NOMO-1 treated with DMSO at 0.1 percent for 48 hours (cell line): Measurements from ENCODE around the gene TMEM255A.

Source experiments
- DNase-seq: peaks from one replicate; lab custom pipeline; 2025; ENCODE audit not compliant: unreplicated experiment; lab: John Stamatoyannopoulos, UW

Gene TMEM255A

DNA sequence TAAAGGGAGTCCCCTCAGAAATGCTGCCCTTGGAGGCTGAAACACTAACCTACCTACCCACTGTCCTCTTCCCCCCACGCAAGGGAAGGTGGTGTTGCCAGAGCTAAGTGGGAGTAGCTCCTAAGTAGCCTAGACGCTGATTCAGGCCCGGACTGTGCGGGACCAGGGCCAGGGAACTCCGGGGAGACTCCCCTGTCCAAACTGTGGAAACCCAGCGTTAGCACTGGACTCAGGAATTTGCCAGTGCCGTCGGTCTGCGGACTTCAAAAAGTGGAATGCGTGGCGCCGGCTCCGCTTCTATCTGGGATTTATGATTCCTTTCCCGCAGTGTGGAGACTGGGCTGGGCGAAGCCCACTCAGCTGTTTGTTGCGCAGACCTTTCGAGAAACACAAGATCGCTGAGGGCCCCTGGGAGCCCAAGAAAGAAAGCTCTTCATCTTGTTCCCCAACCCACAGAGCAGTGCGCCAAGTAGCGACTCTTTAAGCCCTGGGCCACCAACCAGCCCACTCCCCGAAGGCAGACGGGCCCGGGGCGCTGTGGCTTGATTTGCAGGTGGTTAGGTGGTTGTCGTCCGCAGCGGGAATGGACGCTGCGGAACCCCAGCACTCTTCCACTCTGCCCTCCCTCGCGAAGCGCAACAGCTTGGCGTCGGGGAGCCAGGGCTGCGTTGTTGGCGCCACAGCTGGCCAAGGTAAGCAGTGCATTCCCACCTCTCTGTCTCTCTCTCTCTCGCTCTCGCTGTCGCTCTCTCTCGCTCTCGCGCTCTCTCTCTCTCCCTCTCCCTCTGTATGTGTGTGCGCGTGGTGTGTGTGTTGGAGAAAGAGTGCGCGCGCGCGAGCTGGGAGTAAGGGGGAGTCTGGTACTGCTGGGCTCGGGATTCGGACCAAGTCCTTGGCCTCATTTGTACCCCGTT, 2.0 kb downstream of the TMEM255A start:
- DNase-seq: no peak

DNA sequence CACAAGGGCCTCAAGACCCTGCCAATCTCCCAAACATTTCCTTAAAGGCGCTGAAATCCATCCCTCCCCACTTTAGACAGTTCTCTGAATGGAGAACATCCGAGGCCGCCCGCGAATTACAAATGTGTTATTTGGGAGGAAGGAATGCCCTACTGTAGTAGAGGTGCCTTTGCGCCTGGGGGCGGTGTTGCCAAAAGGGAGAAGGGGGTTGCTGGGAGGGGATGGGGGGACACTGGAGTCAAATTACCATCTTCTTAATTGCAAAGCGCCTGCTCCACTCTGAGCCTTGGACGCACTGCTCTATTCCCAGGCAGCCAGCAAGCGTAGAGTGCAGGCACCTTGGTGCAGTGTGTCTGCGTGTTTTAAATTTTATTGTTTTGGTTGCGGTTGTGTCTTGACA, 2.7 kb downstream of the TMEM255A start:
- no peak for DNase-seq

DNA sequence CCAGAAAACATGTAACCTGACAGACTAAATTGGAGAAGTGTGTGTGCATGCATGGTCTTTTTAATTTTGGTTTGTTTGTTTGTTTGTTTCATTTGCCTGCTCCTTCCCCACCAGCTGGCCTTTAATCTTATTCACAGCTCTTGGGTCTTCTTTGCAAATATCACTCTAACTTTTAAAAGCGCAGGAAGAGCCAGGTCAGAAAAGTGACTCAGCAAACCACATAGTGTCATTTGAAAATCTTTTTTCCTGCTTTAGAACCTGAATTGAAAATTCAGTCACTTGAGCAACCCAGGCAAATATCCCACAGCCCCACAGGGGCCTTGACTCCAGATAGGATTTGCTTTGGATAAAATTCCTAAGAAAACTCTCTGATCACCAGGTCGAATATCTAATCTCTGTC, 4.6 kb downstream of the TMEM255A start:
- DNase-seq: peak; percentile 46

DNA sequence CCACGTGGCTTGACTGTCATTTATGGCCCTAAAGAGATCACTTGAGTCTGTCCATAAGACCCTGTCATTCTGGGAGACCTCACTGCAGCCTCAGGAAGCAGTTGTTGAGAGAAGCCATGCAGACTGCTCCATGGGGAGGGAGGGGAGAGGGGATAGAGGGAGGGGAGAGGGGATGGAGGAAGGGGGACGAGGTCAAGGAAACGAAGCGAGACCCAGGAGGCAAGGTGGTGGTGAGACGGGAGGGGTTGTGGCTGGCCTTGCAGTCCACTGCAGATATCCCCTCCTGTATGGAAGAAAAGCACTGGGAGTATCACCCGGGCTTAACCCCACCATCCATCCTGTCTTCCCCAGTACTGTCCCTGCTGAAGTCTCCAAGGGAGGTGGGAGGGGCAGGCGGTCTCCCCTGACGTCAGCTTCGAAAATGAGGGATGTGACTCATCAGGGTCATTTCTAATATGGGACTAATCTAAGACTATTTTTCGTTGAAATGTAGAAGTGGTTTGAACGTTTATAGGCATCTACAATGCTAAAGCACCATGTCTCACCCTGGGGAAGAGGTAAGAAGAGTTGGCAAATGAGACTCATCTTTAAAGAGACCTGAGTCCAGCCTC, 5.6 kb downstream of the TMEM255A start:
- peak; percentile 50 for DNase-seq

DNA sequence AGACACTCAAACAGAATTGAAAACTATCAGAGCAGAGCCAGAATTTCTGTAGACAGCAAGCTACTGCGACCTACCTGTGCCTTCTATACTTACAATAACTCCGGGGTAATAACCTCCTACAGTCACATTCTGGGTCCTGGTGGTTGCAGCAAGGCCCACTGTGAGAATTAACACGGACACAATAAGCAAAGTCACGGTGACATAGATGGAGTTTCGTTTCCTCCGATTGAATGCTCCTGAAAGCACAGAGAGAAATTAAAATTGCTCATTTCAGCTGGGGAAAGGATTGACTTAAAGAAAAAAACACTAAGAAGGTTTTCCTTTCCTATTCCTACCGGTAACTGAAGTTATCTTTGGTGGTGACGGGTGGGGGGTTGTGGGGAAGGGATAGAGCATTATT, 7.0 kb downstream of the TMEM255A start:
- peak; percentile 82 for DNase-seq

DNA sequence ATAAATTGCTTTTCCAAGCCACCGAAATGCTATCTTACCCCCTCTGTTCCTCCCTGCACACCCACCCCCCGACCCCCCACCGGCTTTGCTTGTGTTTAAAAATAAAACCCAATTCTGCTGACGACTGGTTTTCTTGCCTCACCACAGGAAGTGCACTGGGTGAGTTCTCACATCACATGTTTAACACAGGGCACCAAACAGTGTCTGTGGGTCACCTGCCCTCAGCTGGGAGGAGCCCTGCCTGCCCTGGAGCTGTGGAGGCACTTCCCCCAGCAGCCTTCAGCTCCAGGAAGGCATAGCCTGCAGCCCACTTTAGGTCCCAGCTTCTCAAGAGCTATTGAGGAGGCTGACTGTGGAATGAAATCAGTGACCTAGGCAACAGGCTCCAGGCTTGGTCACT, 8.8 kb downstream of the TMEM255A start:
- DNase-seq: peak; percentile 67

DNA sequence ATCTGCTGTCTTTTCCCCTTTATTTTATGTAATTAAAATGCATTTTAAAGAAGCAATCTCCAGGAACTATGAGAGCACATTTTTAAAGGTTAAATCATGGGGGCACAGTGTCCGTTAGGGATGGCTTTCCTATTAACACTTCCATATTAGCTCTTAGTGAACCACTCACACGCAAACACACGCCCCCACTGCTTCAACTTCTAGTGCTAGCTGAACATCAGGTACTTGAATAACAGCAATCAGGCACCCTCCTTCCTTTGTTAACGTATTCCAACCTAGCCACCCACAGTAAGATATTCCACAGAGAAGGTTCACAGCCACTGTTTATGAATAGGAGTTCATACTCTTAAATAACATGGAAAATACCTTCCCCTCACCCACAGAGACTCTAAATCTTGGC, 9.3 kb downstream of the TMEM255A start:
- no peak for DNase-seq

DNA sequence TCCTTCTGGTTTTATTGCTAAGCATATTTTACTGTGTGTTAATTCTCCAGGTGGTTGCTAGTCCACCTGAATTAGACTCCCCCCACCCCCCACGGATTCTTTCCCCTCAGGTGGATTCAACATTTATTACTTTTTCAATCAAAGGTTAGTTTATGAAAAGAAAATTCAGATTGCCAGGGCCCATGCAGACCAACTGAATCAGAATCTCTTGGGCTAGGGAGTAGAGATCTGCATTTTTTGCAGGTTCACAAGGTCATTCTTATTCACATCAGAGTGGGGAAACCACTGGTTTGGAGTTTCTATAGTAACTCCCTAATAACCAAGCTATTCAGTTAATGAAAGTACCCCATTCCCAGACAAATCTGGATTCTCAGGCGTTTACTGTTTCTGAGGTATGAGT, 9.8 kb downstream of the TMEM255A start:
- no peak for DNase-seq

DNA sequence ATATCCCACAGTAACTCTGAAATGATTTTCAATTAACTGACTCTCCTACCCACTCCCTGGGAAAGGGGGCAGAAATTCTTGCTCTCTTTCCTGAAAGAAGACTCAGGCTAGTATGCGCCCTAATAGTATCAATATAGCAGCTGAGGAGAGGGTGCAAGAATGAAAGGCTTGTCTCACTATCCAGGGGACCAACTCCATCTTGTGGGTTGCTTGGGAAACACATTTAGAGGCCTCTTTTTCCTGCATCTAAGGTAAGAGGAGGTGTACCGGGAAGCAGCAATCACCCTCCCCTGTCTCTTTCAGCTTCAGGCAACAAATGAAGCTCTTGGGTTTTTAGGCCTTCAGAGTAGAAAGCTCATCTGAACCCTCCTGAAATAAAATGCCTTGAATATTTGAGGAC, 11.3 kb downstream of the TMEM255A start:
- peak; percentile 18 for DNase-seq

DNA sequence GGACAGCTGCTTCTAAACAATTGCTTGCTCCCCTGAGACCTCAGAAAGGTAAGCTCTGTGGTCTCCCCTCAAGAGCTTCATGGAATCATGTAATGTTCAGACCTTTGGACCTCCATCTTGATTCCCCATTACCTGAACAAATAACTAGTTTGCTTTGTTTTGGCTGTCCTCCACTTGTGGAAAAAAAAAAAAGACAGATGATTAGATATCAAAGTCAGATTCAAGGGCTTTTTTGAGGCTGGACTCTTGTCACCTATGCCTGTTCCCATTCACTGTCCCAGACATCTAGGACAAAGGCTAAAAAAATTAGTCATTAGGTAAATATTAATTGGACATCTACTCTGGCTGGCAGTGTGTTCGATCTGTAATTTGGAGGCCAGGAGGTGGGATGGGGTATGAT, 13.3 kb downstream of the TMEM255A start:
- no peak for DNase-seq

DNA sequence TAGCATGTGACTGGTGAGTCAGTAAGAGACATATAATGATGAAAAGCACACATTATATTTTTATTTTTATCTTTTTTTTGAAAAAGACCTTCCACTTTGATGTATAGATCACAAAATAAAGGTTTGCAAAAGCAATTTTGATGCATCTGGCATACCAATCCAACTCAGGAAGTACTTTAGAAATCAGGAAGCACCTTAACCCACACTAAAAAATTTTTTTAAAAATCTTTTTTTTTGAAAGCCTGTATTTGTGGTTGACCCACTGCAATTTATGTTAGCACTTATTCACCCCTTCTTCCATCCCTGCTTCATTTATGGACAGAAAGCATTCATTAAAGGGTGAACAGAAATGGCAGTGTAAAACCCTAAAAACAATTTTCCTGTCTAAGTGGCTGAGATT, 16.6 kb downstream of the TMEM255A start:
- peak; percentile 25 for DNase-seq

DNA sequence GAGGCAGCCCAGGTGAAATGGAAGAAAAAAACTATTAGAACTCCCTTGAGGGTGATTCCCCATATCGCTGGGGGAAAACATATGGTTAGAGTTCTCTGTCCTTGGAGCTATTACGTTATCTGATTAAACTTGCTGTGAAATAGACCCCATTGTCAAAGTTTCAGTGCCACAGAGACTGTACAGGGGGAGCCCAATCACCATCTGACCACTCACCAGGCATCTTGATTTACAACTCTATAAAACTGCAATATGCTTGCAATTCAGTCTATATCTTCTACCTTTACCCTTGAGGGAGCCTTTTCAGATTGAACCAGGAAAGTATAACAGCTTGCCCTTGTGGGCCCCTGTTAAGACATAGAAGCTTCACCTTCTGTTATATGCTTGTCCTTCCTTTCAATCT, 18.2 kb downstream of the TMEM255A start:
- no peak for DNase-seq

DNA sequence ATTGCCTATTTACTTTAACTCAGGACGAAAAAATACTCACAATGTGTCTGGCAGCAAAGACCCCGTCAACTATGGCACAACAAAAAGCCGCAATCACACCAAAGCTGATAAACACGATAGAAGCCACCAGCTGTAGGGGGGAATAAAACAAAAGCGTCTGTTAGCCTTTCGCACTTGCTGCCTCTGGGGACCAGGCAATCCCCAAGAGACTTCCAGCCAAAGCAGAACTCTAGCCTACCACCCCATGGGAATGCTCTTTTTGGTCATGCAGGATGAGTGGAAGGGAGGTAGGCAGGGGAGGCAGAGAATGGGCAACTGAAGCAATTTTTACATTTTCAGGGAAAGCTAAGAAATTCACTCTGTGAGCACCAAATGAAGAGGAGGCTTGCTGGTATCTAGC, 20.1 kb downstream of the TMEM255A start:
- no peak for DNase-seq

DNA sequence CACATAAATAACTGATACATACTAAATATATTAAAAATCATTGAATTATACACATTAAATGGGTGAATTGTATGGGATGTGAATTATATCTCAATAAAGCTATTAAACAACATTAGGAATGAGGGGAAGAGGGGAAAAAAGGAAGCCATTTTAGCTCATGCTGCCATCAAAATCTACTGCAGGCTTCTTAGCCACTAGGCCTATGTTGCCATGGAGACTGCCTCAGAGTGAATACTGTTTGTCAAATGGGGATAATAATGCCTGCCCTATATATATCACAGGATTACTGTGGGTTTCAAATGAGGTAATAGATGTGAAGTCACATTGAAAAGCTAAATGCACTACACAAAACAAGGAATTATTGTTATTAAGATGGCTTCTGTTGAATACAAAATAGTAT, 21.2 kb downstream of the TMEM255A start:
- DNase-seq: no peak

DNA sequence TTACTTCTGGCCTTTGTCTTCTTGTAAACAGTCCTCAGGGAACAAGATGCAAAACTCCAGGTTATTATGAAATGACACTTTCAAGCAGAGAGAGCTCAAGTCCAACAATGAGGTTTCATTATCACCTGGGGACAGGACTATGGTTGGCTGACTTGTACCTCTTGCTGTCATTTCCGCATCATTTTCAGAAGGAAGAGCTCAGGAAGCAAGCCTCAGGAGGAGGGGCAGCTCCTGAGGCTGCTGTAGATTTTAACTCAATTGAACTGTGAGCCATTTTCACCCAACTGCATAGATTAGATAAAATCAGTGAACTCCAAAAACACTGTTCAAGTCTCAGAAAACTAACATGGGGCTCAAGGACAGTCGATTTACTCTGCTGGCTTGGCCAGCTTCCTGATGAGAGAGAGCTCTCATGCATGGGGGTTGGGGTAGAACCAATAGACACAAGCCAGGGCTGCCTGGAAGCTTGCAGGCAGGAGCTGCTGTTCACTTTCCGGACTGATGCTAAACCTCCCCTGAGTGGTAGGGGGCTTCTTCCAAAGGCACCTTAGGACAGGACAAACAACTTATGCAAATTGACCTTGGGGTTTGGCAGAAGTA, 23.6 kb downstream of the TMEM255A start:
- no peak for DNase-seq

DNA sequence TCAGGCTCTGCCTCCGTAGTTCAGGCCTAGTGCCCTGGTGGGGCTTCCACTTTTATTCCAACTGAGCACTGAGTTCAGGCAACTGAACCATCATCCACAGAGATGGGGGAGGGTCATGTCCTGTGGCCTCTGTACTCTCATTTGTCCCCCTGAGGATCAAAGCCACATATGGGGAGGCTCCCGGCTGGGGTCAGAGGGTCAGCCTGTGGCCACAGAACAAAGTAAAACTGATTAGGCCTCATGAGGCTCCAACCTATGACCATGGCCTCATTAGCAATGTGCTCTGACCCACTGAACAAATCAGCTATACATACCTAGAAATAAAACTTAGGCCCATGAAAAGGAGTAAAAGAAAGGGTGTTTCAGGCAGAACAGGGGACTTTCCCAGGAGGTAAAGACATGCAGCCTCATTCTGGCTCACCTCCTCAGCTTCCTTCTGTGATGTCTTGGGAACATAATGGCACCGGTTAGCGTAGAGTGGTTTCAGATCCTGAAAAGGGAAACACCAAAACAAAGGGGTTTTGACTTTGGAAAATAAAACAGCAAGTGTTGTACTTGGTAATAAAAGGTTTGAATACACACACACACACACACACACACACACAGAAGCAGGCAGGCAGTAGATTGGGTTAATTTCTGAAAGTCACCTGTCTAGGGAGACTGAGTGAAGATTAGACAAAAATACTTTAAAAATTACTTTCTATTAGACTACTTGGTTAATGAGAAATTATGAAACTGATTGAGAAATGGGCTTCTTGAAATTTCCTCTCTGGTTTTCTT, 24.3 kb downstream of the TMEM255A start:
- no peak for DNase-seq

DNA sequence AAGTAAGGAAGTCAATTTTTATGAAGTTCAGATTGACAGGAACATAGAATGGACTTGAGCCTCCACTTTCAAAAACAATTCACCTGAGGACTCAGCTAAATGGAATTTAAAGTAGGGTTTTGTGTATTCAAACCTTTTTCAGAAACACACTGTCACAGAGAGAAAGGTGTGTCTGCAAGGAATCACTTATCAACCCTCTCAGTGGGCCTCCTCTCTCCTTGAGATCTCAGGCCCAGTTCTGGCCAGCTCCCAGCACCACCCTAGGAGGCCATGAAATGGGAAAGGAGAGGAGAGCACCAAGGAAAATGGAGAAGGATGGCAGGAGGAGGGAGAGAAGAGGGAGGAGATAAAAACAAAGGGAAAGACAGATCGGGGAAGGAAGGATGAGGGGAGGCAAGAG, 28.6 kb downstream of the TMEM255A start:
- DNase-seq: no peak

DNA sequence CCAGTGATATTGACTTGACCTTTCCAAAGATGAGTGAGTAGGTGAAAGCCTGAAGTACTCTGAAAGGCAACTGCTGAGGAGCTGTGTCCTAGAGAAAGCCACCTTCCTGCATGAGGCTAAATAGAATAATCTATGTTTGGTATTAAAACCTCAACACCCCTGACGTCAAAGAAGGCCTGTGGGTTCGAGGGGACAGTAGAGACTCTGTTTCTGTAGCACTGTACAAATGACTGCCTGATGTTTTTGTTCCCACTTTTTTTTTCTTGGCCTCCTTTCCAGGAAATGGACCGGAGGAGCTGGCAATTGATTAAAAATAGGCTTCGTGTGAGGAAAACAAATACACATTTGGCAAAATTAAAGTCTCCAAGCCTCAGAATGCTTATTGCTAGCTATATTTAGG, 29.5 kb downstream of the TMEM255A start:
- no peak for DNase-seq

DNA sequence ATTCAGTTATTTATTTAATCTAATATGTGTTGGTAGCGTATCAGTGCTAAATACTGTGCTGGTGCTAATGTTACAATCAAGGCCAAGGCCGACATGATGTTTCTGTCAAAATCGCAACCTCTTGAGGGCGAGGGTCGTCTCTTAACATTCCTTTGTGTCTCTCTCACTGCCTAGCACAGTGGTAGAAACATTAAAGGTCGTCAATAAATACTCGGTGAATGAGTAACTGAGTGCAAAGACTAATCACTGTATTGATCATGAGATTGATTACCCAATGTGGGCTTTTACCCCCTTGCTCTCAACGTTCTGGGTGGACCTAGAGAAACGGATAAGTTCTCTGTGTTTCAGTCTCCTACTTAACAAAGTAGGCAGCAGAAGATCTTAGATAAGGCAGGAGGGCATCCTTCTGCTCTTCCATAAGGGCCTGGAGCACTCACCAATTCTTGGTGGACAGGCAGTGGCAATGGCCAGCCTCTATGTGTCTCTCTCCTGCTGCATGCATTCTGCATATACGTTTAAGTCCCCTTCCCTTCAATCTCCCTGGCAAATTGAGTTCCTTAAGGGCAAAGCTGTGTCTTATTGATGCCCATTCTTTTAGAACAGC, 30.1 kb downstream of the TMEM255A start:
- DNase-seq: no peak

DNA sequence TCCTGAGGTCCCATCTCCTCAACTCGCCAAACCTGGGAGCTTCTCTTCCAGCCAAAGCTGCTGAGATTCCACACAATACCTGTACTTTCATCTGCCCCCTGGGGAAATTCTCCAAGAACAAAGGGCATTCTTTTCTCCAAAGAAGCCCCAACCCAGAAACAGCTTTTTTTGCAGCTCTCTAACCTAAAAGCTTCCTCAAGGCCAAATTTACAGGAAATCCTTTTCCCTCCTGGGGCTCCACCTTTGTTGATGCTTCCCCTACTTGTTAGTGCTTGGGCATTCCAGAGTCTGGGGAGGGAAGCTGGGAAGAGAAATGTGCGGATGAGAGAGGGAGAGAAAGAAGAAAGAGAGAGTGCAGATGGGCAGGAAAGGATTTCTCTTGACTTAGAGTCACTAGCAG, 36.3 kb downstream of the TMEM255A start:
- no peak for DNase-seq

DNA sequence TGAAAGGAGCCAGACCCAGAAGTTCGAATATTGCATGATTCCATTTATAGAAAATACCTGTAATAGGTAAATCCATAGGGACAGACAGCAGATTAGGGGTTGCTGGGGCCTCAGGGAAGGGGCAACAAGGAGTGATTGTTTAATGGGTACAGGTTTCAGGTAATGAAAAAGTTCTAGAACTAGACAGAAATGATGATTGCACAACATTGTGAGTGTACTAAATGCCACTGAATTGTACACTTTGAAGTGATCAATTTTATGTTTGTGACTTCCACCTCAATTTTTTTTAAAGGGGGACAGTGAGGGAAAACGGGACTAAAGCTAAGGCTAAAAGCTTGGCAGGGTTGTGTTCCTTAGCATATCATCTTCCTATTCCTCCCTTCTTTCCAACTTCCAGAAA, 37.1 kb downstream of the TMEM255A start:
- no peak for DNase-seq
